SH-SY5Y (cell line): ENCODE measurements around the gene GNL3.

ENCODE experiments used
- GATA2 ChIP-seq: IDR thresholded peaks from 2 replicates; pipeline ENCODE4 v1.6.1; 2011; ENCODE audit warnings: mild to moderate bottlenecking, low read depth, low read length
- GATA3 ChIP-seq: IDR thresholded peaks from 2 replicates; pipeline ENCODE4 v1.6.1; 2011; ENCODE audit warnings: low read depth, mild to moderate bottlenecking, low read length, moderate library complexity

GNL3 gene

GRCh38 chr3:52679811-52680210 is 6.0 kb upstream of the GNL3 start:
- TF ChIP-seq GATA3 (no peak), GATA2 (no peak)

- TF ChIP-seq GATA2 (no peak), GATA3 (no peak)
Observed at GRCh38 chr3:52681596-52681995, 4.2 kb upstream of the GNL3 start.

- TF ChIP-seq GATA2 (no peak), GATA3 (no peak)
Observed at GRCh38 chr3:52682016-52682415, 3.8 kb upstream of the GNL3 start.

GRCh38 chr3:52683611-52684010 is 2.2 kb upstream of the GNL3 start:
- TF ChIP-seq GATA3 (no peak), GATA2 (no peak)

- TF ChIP-seq GATA2, result no peak
- TF ChIP-seq GATA3, result no peak
Observed at GRCh38 chr3:52684184-52684583, 1.6 kb upstream of the GNL3 start.

GRCh38 chr3:52685285-52685708 is 535 bp upstream of the GNL3 start:
- TF ChIP-seq GATA3 (no peak), GATA2 (no peak)

GRCh38 chr3:52688266-52688665 is 2.4 kb downstream of the GNL3 start:
- TF ChIP-seq GATA3 (no peak), GATA2 (no peak)

- TF ChIP-seq GATA3 (no peak), GATA2 (no peak)
Observed at GRCh38 chr3:52689151-52689550, 3.3 kb downstream of the GNL3 start.

GRCh38 chr3:52690560-52690959 is 4.7 kb downstream of the GNL3 start:
- TF ChIP-seq GATA3 (no peak), GATA2 (no peak)

GRCh38 chr3:52693071-52693470 is 7.2 kb downstream of the GNL3 start:
- no peak for TF ChIP-seq GATA2
- no peak for TF ChIP-seq GATA3

- TF ChIP-seq GATA2 (no peak), GATA3 (no peak)
Observed at GRCh38 chr3:52694528-52695189, 8.8 kb downstream of the GNL3 start.

- no peak for TF ChIP-seq GATA2
- TF ChIP-seq GATA3, result no peak
Observed at GRCh38 chr3:52695798-52696671, 10.2 kb downstream of the GNL3 start.

- TF ChIP-seq GATA2, result no peak
- TF ChIP-seq GATA3, result no peak
Observed at GRCh38 chr3:52696830-52697631, 11.2 kb downstream of the GNL3 start.

- TF ChIP-seq GATA2 (no peak), GATA3 (no peak)
Observed at GRCh38 chr3:52697632-52697965, 11.8 kb downstream of the GNL3 start.
